ENCODE measurements around the gene WNT2B.
"Not testable (repeated sequence)": the region's sequence is repeated elsewhere in the genome, so short reads cannot be mapped to it uniquely, and the experiment has no call there.

Gene WNT2B

DNA sequence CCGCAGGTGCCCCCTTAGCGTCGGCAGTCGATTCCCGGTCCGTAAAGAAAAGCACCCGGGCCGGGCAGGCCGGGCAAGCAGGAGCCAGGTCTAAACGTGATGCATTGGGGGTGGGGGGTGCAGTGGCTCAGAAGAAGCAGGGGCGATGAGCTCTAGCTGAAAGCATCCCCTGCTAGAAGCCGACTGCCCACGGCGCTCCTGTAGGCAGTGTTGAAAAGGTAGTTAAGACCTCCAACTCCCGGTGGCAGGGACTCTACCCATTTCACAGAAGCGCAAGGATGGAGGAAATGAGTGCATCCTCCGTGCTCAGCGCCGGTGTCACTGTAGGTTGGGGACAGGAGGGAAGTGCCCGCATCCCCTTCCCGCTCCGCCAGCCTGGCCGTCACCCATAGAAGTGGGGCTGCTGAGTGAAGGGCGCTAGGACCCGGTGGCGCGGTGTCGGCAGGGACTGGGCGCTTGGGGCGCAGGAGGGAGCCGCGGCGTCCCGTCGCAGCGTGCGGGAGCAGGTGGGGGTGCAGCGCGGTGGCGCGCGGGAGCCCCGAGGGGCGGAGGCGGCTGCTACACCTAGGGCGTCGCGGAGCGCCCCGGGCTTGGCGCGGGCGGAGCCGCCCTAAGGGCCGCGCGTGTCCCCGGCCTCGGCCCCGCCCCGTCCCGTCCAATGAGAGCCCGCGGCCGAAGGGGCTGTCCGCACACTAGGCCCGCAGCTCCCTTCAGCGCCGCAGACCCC, at the start of gene WNT2B:
Gene WNT2B (plus strand): TSS at position 688 of the 727 bp plus-strand sequence. CDS start 298 bp downstream, outside the sequence.
- peak; percentile 46 for DNase-seq (ENCODE audit: low spot score)

GRCh38 chr1:112460615-112461014, 48.1 kb upstream of the WNT2B start:
- no peak for DNase-seq (ENCODE audit: low spot score)

DNA sequence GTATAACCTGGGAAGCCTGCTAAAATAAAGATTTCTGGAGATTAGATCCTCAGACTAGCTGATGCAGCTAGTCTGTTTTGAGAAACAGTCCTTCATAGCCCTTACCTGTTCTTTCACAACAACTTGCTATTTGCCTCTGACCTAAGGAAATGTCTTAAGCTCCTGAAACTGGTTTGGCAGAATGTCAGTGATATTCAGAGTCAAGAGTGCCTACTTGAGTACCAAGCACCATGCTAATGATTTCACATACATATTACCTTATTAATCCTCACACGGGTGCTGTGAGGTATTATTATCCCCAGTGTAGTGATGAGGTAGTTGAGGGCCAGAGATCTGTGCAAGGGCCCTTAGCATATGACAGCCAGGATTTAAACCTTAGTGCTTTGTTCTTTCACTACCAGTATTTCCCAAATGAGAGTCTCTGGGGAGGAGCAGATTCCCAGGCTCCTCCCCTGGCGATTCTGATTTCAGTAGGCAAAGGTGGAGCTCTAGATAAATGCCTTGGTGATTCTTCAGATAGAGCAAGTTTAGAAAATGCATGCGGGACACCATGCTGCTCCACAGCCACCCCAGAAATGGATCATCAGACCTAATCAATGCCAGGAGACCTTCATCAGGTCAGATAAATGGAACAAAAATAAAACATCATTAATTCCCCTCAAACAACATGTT, 47.4 kb upstream of the WNT2B start:
- DNase-seq (ENCODE audit: low spot score): no peak

DNA sequence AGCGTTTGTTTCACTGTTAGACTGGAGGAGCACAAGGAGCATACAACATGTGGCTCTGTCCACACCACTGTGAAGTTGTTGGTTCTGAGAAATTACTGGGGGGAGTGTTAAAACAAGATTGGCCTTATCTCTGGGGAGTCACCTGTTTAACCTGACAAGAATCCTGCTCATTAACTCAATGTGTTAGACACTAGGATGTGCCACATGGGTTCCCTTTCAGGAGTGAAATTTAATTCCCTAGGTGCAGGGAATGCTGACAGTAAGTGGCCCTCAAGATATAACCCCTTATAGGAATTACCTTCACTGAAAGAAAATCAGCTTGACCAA, 45.8 kb upstream of the WNT2B start:
- no peak for DNase-seq (ENCODE audit: low spot score)

DNA sequence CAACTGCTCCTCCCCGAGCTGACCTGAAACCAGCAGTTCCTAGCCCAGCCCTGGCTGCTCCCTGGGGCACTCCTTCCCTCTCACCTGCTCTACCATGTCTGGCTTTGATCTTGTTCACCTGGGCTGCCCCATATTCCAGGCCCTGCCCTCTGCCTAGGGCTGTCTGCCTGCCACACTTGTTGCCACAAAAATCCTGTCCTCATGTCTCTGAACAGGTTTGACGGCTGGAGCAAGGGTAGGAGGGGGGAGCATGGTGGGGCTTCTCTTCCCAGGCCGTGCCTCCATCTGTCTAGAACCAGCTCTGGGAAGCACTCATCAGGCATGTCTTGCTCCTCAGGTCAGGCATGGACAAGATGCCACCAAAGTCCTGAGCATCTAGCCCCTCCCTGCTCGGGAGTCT, 44.3 kb upstream of the WNT2B start:
- no peak for DNase-seq (ENCODE audit: low spot score)

GRCh38 chr1:112465122-112465521, 43.6 kb upstream of the WNT2B start:
- no peak for DNase-seq (ENCODE audit: low spot score)

- DNase-seq (ENCODE audit: low spot score): peak; percentile 87
Observed at GRCh38 chr1:112466078-112466660, 42.6 kb upstream of the WNT2B start.

DNA sequence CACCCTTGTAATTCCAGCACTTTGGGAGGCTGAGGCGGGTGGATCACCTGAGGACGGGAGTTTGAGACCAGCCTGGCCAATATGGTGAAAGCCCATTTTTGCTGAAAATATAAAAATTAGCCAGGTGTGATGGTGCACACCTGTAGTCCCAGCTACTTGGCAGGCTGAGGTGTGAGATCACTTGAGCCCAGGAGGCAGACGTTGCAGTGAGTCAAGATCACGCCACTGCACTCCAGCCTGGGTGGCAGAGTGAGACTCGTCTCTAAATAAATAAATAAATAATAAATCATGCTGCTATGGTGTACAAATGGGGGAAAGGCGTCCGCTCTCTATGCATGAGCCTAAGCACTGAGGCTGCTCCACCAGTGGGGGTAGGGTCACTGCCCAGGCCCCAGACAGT, 38.4 kb upstream of the WNT2B start:
- not testable (repeated sequence) for DNase-seq (ENCODE audit: low spot score)

DNA sequence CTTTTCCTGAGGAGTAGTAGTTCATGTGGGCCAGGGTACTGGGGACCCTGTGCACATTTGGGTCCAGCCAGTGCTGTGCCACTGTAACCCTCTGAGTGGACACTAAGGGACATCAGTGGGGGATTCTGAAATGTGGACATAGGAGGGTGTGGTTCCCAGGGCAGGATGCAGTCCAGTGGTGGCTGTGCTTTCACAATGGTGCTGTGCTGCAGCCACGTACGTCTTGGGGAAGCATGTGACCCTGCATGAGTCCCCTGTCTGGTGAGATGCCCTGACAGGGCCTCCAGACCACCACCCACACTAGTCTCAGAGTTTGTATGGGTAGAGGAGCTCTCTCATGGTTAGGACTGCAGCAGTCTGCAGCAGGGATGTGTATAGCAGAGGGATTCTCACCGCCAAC, 37.8 kb upstream of the WNT2B start:
- DNase-seq (ENCODE audit: low spot score): no peak

DNA sequence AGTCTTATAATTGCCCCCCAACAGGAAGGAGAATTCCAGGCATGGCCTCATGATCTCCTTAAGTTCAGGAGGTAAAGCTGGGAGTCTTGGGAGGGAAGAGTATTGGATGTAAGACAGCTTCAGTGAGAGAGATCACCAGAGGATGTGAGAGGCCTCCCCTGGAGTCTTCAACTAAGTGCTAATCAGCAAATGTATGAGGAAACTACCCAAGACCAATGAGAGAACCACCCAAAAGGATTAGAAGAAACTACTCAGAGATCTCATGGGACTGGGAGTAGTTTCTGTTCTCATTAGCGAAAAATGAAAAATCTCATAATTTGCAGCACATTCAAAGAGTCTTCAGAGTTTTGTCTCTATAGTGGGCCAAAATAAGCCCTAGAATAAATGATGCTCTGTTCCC, 36.6 kb upstream of the WNT2B start:
- DNase-seq (ENCODE audit: low spot score): no peak

GRCh38 chr1:112477550-112477949, 31.2 kb upstream of the WNT2B start:
- DNase-seq (ENCODE audit: low spot score): no peak

GRCh38 chr1:112478314-112478713, 30.5 kb upstream of the WNT2B start:
- no peak for DNase-seq (ENCODE audit: low spot score)

DNA sequence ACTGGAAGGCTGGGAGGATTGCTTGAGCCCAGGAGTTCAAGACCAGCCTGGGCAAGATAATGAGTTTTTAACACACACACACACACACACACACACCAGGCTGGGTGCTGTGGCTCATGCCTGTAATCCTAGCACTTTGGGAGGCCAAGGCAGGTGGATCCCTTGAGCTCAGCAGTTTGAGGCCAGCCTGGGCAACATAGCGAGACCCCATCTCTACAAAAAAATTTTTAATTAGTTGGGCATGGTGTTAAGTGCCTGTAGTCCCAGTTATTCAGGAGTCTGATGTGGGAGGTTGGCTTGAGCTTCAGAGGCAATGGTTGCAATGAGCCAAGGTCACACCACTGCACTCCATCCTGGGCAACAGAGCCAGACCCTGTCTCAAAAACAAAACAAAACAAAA, 22.7 kb upstream of the WNT2B start:
- DNase-seq (ENCODE audit: low spot score): not testable (repeated sequence)

DNA sequence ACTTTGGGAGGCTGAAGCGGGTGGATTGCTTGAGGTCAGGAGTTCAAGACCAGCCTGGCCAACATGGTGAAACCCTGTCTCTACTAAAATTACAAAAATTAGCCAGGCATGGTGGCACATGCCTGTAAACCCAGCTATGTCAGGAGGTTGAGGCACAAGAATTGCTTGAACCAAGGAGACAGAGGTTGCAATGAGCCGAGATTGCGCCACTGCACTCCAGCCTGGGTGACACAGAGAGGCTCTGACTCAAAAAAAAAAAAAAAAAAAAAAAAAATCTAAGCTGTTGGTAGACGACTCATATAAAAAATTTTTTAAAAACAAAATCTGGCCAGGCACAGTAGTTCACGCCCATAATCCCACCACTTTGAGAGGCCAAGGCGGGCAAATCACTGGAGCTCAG, 21.1 kb upstream of the WNT2B start:
- not testable (repeated sequence) for DNase-seq (ENCODE audit: low spot score)

DNA sequence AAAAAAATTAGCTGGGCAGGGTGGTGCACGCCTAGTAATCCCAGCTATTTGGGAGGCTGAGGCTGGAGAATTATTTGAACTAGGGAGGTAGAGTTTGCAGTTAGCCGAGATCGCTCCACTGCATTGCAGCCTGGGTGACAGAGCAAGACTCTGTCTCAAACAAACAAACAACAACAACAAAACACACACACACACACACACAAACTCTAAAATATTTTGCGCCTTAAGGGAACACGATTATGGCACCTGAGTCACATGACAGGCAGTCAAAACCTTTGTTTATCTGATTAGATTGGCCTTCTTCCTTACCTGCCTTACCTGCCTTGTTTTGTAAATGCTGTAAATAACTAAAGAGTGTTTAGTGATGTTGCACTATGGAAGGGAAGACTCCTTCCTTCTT, 20.6 kb upstream of the WNT2B start:
- DNase-seq (ENCODE audit: low spot score): no peak

DNA sequence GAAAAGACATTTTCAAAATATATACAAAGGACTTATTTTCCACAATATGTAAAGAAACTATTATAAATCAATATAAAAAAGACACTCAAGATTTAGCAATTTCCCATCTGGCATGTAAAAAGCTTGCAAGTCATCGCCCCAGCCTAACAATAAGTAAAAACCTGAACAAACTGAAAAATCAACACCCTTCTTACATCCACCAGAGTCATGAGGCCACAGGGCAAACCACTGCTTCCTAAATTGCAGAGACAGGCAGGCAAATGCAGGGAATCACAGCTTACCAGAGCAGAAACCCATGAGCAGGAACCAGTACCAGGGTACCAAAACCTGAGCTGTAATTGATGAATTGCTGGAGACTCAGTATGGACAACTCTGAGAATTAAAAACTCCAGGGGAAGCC, 16.7 kb upstream of the WNT2B start:
- no peak for DNase-seq (ENCODE audit: low spot score)

DNA sequence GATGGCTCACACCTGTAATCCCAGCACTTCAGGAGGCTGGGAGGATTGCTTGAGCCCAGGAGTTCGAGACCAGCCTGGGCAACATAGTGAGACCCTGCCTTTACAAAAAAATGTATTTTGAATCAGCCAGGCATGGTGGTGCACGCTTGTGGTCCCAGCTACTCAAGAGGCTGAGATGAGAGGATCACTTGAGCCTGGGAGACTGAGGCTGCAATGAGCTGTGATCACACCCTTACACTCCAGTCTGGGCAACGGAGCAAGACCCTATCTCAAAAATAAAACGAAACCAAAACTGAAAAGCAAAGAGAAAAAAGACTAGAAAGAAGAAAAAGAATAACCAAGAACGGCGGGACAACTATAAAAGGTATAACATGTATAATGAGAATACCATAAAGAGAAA, 15.4 kb upstream of the WNT2B start:
- no peak for DNase-seq (ENCODE audit: low spot score)

GRCh38 chr1:112496290-112496689, 12.5 kb upstream of the WNT2B start:
- DNase-seq (ENCODE audit: low spot score): no peak

- peak; percentile 47 for DNase-seq (ENCODE audit: low spot score)
Observed at GRCh38 chr1:112501810-112502641, 6.7 kb upstream of the WNT2B start.

DNA sequence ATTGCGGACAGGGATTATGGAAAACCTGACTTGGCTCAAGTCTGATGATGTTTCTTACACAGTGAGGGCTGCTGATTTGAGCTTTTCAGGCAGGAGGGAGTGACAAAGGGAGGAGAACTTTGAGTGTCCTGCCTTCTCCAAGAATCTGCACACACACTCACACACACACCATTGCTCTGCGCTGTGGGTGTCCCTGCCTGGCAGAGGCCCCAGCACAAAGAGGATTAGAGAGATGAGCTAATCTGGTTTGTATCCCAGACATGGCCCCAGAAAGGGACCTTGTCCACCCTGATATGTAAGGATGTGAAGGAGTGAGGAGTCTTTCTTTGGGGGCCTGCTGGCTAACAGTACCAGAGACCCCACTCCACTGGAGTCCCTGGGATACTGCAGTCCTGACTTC, 5.9 kb upstream of the WNT2B start:
- DNase-seq (ENCODE audit: low spot score): no peak

DNA sequence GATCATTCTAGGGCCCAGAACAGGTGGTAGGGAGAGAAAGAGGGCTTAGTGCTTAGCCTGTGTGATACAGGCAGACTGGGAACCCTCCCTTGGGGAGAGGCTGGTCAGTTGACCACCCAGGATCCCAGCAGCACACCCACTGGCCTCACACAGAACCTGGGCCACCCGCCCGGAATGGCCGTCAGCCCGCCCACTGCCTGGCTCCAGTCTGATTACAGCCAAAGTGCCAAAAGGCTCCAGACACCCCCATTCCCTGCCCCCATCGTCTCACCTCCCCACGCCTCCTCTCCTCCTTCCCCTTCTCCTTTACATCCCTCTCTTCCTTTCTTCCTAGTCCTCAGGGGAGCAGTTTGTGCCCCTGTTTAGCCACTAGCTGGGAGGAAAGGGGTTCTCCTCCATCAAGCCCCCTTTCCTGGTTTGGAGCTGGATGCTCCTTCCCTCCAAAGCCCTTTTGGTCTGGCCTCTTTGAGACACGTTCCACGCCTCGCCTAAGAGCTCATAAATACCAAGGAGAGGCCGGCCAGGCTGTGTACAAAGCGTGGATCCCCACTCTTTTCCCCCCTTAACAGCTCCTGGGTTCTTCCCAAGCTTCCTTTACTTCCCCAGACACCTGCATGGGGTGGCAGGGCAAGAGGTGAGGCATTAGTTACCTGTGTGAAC, 4.6 kb upstream of the WNT2B start:
- no peak for DNase-seq (ENCODE audit: low spot score)

Data from CD4-positive, alpha-beta T cell treated with Interleukin-2 at 100 ng/mL for 4 hours (primary cell).